ENCODE measurements around the gene CLSTN2. TPM values are rescaled to one million over a fixed set of nuclear protein-coding genes. Genes with fewer than 3 reads are reported as not detected.

The CLSTN2 gene
- total RNA-seq, 2 donors from 2014 or later: 13.6 to 28.3 TPM

- Histone ChIP-seq H3K27me3 (no peaks in the 10 kb centered on the region), H3K36me3 (no peaks in the 10 kb centered on the region), H3K27ac (no peak overlapping the region), H3K4me1 (peaks cover 0 to 6% of the 10 kb centered on the region in 2 donors), H3K4me3 (no peak overlapping the region), H3K9me3 (no peaks in the 10 kb centered on the region)
- no peak for TF ChIP-seq CTCF (IDR thresholded peaks at IDR 0.05)
- no peak for DNase-seq (ENCODE audit: low spot score)
Measured at GRCh38 chr3:140505876-140506275, 570.9 kb downstream of the CLSTN2 start.

- DNase-seq (ENCODE audit: low spot score): no peak
- Histone ChIP-seq H3K36me3 (no peaks in the 10 kb centered on the region), H3K27ac (no peak overlapping the region), H3K27me3 (no peaks in the 10 kb centered on the region), H3K4me3 (no peak overlapping the region), H3K9me3 (peaks cover 0 to 7% of the 10 kb centered on the region in 2 donors), H3K4me1 (peaks cover 0 to 6% of the 10 kb centered on the region in 2 donors)
- TF ChIP-seq CTCF (IDR thresholded peaks at IDR 0.05): no peak
Measured at GRCh38 chr3:140508550-140508949, 573.6 kb downstream of the CLSTN2 start.

- H3K9me3 ChIP-seq: peaks cover 0 to 7% of the 10 kb centered on the region in 2 donors
- TF ChIP-seq CTCF (IDR thresholded peaks at IDR 0.05): no peak
- H3K27me3 ChIP-seq: no peaks in the 10 kb centered on the region
- no peak overlapping the region for H3K27ac ChIP-seq
- no peak for DNase-seq (ENCODE audit: low spot score)
- no peaks in the 10 kb centered on the region for H3K36me3 ChIP-seq
- H3K4me3 ChIP-seq: no peak overlapping the region
- H3K4me1 ChIP-seq: peaks cover 0 to 6% of the 10 kb centered on the region in 2 donors
Measured at GRCh38 chr3:140509534-140509933, 574.5 kb downstream of the CLSTN2 start.

GRCh38 chr3:140510303-140510861 lies 575.4 kb downstream of the CLSTN2 start:
- Histone ChIP-seq H3K27ac (no peak overlapping the region), H3K27me3 (no peaks in the 10 kb centered on the region), H3K4me3 (no peak overlapping the region), H3K9me3 (peaks cover 0 to 7% of the 10 kb centered on the region in 2 donors), H3K4me1 (peaks cover 0 to 6% of the 10 kb centered on the region in 2 donors), H3K36me3 (no peaks in the 10 kb centered on the region)
- TF ChIP-seq CTCF (IDR thresholded peaks at IDR 0.05): no peak
- DNase-seq (ENCODE audit: low spot score): no peak

- no peak for TF ChIP-seq CTCF (IDR thresholded peaks at IDR 0.05)
- no peaks in the 10 kb centered on the region for H3K4me1 ChIP-seq
- DNase-seq (ENCODE audit: low spot score): no peak
- no peaks in the 10 kb centered on the region for H3K27me3 ChIP-seq
- no peak overlapping the region for H3K27ac ChIP-seq
- H3K4me3 ChIP-seq: no peak overlapping the region
- H3K36me3 ChIP-seq: no peaks in the 10 kb centered on the region
- no peaks in the 10 kb centered on the region for H3K9me3 ChIP-seq
Measured at GRCh38 chr3:140521751-140522445, 586.9 kb downstream of the CLSTN2 start.

Data from right atrium auricular region (tissue), 2 donors.